A549 (cell line): ENCODE measurements around the gene PLEKHA5.

Experiments used
- CTCF ChIP-seq: fragments of >200 bp; sonication (Bioruptor Twin); formaldehyde crosslinking; IDR thresholded peaks from 3 replicates; pipeline ENCODE4 v1.5.1; 2016
- MYC ChIP-seq: IDR thresholded peaks from 2 replicates; pipeline ENCODE4 v1.6.1; 2012; ENCODE audit warnings: mild to moderate bottlenecking, inconsistent platforms, low read length, improper control_type of control experiment, borderline replicate concordance
- TP53 ChIP-seq: fragments of 250-450 bp; sonication (Bioruptor Pico); IDR thresholded peaks from 2 replicates; pipeline ENCODE4 v1.5.0; 2021; ENCODE audit warnings: mild to moderate bottlenecking, moderate library complexity
- TF ChIP-seq, protein P1 (sequence below): fragments of 150-350 bp; IDR thresholded peaks from 2 replicates; pipeline ENCODE4 v1.6.1; 2014; ENCODE audit warnings: low read depth, mild to moderate bottlenecking, low read length

DNA sequence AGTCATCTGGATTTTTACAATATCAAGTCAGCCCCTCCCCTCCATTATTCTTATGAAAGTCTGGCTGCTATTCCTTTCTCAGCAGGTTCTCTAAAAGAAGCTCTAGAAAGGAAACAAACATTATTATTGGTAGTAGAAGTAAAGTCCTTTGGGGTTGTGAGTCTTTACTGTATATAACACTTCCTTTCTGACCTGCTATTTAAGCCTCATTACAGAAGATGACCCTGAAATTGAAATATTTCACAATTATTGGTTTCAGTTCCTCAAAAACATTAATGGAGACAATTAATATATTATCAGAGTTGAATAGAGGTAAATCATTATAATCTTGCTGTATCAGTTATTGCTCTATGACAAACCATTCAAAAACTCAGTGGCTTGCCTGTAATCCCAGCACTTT, 19.3 kb downstream of the PLEKHA5 start:
- TF ChIP-seq CTCF: no peak
- TF ChIP-seq, protein P1, sequence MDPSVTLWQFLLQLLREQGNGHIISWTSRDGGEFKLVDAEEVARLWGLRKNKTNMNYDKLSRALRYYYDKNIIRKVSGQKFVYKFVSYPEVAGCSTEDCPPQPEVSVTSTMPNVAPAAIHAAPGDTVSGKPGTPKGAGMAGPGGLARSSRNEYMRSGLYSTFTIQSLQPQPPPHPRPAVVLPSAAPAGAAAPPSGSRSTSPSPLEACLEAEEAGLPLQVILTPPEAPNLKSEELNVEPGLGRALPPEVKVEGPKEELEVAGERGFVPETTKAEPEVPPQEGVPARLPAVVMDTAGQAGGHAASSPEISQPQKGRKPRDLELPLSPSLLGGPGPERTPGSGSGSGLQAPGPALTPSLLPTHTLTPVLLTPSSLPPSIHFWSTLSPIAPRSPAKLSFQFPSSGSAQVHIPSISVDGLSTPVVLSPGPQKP: no peak
- TF ChIP-seq TP53 (CRISPR knock-in tag): no peak
- TF ChIP-seq MYC: no peak
